Measurements from ENCODE around the gene CXADR. TPM values are rescaled to one million over a fixed set of nuclear protein-coding genes. Genes with fewer than 3 reads are reported as not detected.

Gene CXADR
- 0.41 and 1.7 TPM in 2 replicates for total RNA-seq (2014; rRNA removed; shearing (Covaris generic))

DNA sequence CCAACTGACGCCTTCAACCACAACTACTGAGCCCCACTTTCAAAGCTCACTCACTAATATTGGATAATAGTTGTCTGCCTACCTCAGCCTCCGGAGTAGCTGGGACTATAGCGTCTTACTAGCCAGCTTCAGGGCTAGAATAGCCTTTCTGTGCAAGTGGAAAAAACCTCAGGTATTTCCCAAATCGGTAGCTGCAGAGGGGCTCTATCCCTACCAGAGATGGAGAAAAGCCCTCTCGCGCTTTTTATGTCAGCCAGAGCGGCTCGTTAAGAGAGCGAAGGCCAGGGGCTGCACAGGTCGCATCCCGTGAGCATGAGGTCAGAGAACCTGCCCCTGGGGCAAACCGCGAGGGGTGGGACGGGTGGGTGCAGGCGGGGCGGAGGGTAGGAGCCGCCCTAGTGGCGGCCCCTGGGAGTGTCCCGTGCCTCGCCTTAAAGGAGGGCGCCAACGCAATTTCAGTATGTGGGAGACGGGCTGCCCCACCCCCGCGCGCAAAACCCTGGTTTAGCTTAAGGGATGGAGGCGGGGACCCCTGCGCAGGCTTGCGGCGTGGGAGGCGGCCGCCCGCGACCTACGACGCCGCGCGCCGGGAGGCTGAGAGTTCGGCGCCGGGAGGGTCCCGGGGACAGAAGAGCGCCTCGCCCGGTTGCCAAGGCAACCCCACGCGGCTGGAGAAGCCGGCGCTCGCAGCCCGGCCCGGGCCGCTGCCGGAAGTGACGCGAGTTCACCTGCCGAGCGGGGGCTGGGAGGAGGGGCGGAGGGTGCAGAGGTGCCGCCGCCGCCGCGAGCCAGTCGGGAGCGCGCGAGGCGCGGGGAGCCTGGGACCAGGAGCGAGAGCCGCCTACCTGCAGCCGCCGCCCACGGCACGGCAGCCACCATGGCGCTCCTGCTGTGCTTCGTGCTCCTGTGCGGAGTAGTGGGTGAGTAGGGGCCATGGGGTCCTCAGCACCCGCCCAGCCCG, at the start of gene CXADR:
Gene CXADR, plus strand, starts transcription at position 791 of the 961 bp plus-strand sequence. Its CDS starts 87 bp downstream, at position 878.

DNA sequence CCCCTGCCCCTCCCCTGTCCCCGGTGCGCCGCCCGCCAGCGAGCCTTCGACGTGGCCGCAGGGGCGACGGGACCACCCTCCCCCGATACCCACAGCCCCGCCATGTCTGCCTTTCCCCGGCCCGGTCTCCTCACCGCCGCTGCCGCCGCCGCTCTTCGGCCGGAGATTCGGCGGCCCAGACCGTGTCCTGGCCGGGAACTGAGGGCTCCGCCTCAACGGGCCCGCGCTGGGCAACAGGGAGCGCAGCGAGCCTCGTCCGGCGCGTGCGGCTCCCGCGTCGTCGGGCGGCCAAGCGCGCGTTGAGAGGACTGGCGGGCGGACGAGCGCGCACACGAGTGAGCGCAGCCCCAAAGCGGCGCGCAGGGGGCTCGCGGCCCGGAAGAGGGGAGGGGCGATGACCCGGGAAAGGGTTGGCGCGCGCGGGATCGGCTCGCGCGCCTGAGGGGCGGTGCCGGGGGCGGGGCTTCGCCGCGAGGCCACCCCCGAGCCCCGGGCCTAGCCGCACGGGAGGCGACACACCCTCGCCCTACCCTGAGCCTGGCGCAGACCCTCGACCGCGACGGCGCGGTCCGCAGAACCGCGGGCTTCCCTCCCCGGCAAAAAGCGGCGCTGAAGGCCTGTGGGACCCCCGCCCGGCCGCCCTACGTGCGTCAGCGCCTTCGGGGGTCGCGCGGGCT, 99.9 kb downstream of the CXADR start, which contains the start of gene BTG3:
Gene BTG3, minus strand, starts transcription at position 337 of the 677 bp plus-strand sequence. CDS start 3,757 bp downstream, outside the sequence.

Small RNA genes lying within 50 kb of the gene (small RNA-seq; reads per million reads assigned to genes)
- gene RF00019 = not detected
- not detected for gene RN7SL163P
- not detected for gene RPL39P40

Other genes starting within 250 kb of the CXADR start
- 35.9 and 40.5 TPM in 2 replicates for gene BTG3, start 99.9 kb downstream of the CXADR start, total RNA-seq (2014; rRNA removed; shearing (Covaris generic))